ENCODE results near the gene MAP1LC3B. TPM values are rescaled to one million over a fixed set of nuclear protein-coding genes. Genes with fewer than 3 reads are reported as not detected.

The MAP1LC3B gene
- total RNA-seq, 2 donors from 2014 or later, result 18.5 to 22.8 TPM

DNA sequence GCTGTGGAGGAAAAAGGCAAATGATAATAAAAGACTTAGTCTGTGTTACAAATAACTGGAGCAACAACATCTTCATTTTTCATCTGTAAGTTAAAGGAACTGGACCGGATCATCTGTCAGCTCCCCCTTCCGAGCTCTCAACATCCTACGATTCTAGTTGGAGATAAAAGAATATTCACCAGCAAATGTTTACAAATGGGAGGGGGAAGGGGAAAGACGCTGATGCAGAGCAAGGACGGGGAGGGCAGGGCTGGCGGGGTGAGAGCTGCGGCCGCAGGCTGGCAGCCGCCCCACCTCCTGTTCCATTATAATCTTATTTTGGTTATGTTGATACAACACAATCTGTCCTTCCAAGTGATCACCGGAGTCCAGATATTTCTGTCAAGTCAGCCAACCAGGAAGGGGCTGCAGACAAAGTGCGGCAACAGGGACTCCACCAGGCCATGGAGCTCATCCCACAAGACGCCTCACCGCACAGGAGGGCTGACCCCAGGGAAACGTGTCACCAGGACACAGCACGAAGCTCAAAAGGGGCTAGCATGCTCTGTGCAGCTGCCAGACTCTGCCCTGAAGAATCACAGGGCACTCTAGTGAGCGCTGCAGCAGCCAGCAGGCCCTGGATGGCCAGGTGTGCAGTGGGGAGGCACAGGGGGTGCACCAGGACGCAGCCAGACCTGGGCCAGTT, 28.2 kb upstream of the MAP1LC3B start:
- no peak for TF ChIP-seq POLR2A (IDR thresholded peaks at IDR 0.05)
- TF ChIP-seq, protein P1, sequence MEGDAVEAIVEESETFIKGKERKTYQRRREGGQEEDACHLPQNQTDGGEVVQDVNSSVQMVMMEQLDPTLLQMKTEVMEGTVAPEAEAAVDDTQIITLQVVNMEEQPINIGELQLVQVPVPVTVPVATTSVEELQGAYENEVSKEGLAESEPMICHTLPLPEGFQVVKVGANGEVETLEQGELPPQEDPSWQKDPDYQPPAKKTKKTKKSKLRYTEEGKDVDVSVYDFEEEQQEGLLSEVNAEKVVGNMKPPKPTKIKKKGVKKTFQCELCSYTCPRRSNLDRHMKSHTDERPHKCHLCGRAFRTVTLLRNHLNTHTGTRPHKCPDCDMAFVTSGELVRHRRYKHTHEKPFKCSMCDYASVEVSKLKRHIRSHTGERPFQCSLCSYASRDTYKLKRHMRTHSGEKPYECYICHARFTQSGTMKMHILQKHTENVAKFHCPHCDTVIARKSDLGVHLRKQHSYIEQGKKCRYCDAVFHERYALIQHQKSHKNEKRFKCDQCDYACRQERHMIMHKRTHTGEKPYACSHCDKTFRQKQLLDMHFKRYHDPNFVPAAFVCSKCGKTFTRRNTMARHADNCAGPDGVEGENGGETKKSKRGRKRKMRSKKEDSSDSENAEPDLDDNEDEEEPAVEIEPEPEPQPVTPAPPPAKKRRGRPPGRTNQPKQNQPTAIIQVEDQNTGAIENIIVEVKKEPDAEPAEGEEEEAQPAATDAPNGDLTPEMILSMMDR (IDR thresholded peaks at IDR 0.05), result no peak
- ATAC-seq (peak; percentile 63), DNase-seq (peak; percentile 31 to 60 (median 39))
- Histone ChIP-seq H3K27me3 (no peaks in the 10 kb centered on the region), H3K36me3 (replicated peaks in 1 of 2; ENCODE audit: insufficient read depth in 1 of 2, low read depth in 2 of 2) (peaks cover 0 to 6% of the 10 kb centered on the region in 2 donors), H3K4me3 (no peak overlapping the region), H3K9me3 (no peaks in the 10 kb centered on the region), H3K27ac (peak overlapping the region in 2 of 4 donors; percentile 19 to 62), H3K4me1 (peaks cover 15% of the 10 kb centered on the region)
- intact Hi-C loops (cut with DNase I), result no loop called here
- WGBS, 2 donors, result 29 to 36% methylated on average over 10 to 17 of the region's 17 CpGs

DNA sequence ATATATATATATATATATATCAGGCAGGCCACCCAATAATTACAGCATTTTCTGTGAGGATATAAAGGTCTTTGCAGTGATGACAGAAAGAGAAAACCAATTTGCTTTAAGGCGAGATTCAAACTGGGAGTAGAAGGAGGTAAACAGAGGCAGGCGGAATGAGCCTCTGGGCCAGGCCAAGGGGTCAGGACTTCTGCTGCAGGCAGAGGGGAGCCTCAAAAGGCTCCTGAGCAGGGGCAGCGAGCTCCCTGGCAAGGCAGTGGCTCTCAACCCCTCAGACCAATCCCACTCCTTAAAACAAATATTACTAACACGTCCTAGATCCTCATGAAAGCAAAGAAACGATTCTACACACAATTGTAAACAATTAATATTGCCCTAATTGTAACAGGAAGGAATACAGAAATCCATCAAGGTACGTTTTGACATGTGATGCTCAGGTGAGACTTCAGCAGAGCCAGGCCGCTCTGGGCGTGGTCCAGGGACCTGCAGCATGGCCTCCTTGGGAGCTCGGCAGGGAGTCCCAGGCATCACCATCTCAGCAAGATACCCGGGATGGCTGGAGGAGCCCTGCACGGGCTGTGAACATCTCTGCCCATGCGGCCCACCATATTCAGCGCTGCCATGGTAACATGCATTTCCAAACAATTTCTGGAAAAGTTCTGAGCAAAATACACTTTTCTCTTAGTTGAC, 27.0 kb upstream of the MAP1LC3B start:
- no peak for ATAC-seq
- Histone ChIP-seq H3K27ac (no peak overlapping the region), H3K9me3 (no peaks in the 10 kb centered on the region), H3K4me3 (no peak overlapping the region), H3K27me3 (no peaks in the 10 kb centered on the region), H3K4me1 (peaks cover 15% of the 10 kb centered on the region), H3K36me3 (replicated peaks in 1 of 2; ENCODE audit: insufficient read depth in 1 of 2, low read depth in 2 of 2) (peaks cover 0 to under 1% of the 10 kb centered on the region in 2 donors)
- TF ChIP-seq POLR2A (IDR thresholded peaks at IDR 0.05), result no peak
- TF ChIP-seq, protein P1 (IDR thresholded peaks at IDR 0.05), result no peak
- 88 to 91% methylated on average over 11 to 13 of the region's 13 CpGs for WGBS, 2 donors
- DNase-seq, result no peak
- intact Hi-C loops (cut with DNase I), result no loop called here

DNA sequence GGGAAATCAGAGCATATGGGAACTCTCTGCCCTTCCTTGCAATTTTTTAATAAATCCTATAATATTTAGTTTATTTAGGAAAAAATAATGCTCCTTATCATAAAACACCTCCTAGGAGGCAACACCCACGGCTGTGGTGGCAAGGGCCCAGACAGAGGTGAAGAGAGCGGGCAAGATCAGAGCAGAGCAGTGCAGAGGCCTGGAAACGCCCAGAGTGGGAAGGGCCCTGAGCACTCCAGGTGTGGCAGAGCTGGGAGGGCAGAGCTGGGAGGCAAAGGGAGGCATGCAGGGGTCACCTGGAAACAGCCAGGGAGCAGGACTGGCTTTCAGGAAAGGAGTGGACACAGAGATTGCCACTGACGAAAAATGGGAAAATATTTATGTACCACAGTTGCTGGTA, 25.8 kb upstream of the MAP1LC3B start:
- no peak overlapping the region for H3K27ac ChIP-seq
- H3K36me3 ChIP-seq (replicated peaks in 1 of 2; ENCODE audit: insufficient read depth in 1 of 2, low read depth in 2 of 2), result no peaks in the 10 kb centered on the region
- TF ChIP-seq, protein P1 (IDR thresholded peaks at IDR 0.05), result no peak
- no peak for TF ChIP-seq POLR2A (IDR thresholded peaks at IDR 0.05)
- intact Hi-C loops (cut with DNase I), result no loop called here
- H3K27me3 ChIP-seq, result no peaks in the 10 kb centered on the region
- ATAC-seq (no peak), DNase-seq (no peak)
- no peak overlapping the region for H3K4me3 ChIP-seq
- peaks cover 15% of the 10 kb centered on the region for H3K4me1 ChIP-seq
- 70 to 73% methylated on average over 4 of the region's 4 CpGs for WGBS, 2 donors
- no peaks in the 10 kb centered on the region for H3K9me3 ChIP-seq

DNA sequence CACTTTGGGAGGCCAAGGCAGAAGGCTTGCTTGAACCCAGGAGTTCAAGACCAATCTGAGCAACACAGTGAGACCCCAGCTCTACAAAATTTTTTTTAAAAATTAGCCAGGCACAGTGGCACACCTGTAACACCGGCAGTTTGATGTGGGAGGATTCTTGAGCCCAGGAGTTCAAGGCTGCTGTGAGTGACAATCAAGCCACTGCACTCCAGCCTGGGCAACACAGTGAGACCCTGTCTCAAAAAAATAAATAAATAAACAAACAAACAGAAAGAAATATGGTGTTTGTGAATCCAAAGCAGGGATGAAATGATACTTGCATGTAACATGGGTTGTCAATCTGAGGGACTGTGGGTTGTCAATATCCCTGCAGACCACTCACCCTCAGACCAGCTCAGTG, 25.2 kb upstream of the MAP1LC3B start:
- ATAC-seq, result no peak

More for the DNA sequence above, 25.2 kb upstream of the MAP1LC3B start:
- H3K9me3 ChIP-seq, result no peaks in the 10 kb centered on the region
- peaks cover 15% of the 10 kb centered on the region for H3K4me1 ChIP-seq
- no peaks in the 10 kb centered on the region for H3K27me3 ChIP-seq
- no peak for DNase-seq
- TF ChIP-seq, protein P1 (IDR thresholded peaks at IDR 0.05), result no peak
- TF ChIP-seq POLR2A (IDR thresholded peaks at IDR 0.05), result no peak
- intact Hi-C loops (cut with DNase I), result no loop called here
- H3K36me3 ChIP-seq (replicated peaks in 1 of 2; ENCODE audit: insufficient read depth in 1 of 2, low read depth in 2 of 2), result no peaks in the 10 kb centered on the region
- 50 to 80% methylated on average over 1 of the region's 1 CpG for WGBS, 2 donors
- no peak overlapping the region for H3K4me3 ChIP-seq
- H3K27ac ChIP-seq, result no peak overlapping the region
